K562 (cell line): ENCODE measurements around the gene CYP2D6. TPM values are rescaled to one million over a fixed set of nuclear protein-coding genes. Genes with fewer than 3 reads are reported as not detected.
A peak's percentile ranks its signal among the peaks of the same experiment; 100 is the strongest.

Source experiments
- C11orf30 ChIP-seq: fragments of 450-650 bp; IDR thresholded peaks from 2 replicates; pipeline ENCODE4 v1.6.1; 2016; ENCODE audit warnings: low read depth, mild to moderate bottlenecking
- DEAF1 ChIP-seq: fragments of 450-650 bp; formaldehyde crosslinking; IDR thresholded peaks from 2 replicates; pipeline ENCODE4 v1.4.0; 2020; ENCODE audit warnings: mild to moderate bottlenecking, moderate library complexity
- E2F6 ChIP-seq, 2 experiments: IDR thresholded peaks; 2 replicates each; pipeline ENCODE4 v1.6.1; 2011; ENCODE audit warnings: borderline replicate concordance in 1 of 2, control low read depth in 1 of 2, low read depth in 1 of 2, low read length in 1 of 2, mild to moderate bottlenecking in 1 of 2, mixed read lengths in 1 of 2, moderate library complexity in 1 of 2; ENCODE audit not compliant: insufficient read depth in 1 of 2, insufficient read length in 1 of 2, poor library complexity in 1 of 2, severe bottlenecking in 1 of 2; ENCODE audit errors: extremely low read depth in 1 of 2
- ETS1 ChIP-seq: conservative IDR thresholded peaks from 2 replicates; pipeline ENCODE4 v1.6.1; 2011; ENCODE audit warnings: low read depth, mild to moderate bottlenecking, low read length; ENCODE audit not compliant: control insufficient read depth
- FOXP4 ChIP-seq: sonication (generic); formaldehyde crosslinking; IDR thresholded peaks from 2 replicates; pipeline ENCODE4 v1.8.0; 2022; ENCODE audit warnings: mild to moderate bottlenecking, missing genetic modification reagents, borderline replicate concordance
- GABPB1 ChIP-seq: sonication (generic); formaldehyde crosslinking; IDR thresholded peaks from 2 replicates; pipeline ENCODE4 v1.8.0; 2022; ENCODE audit warnings: mild to moderate bottlenecking, missing genetic modification reagents
- GTF2F1 ChIP-seq: IDR thresholded peaks from 2 replicates; pipeline ENCODE4 v1.6.1; 2011; ENCODE audit warnings: low read depth, low read length, improper control_type of control experiment
- HDAC1 ChIP-seq, 2 experiments: fragments of 450-650 bp; IDR thresholded peaks; 2 replicates each; pipeline ENCODE4 v1.6.1; 2016 to 2017; ENCODE audit warnings: inconsistent platforms in 1 of 2, mild to moderate bottlenecking in 1 of 2, moderate library complexity in 1 of 2
- NCOA2 ChIP-seq, 2 experiments: fragments of 450-650 bp; IDR thresholded peaks; 2 replicates each; pipeline ENCODE4 v1.6.1; 2018; ENCODE audit warnings: mild to moderate bottlenecking in 2 of 2, moderate library complexity in 1 of 2; ENCODE audit not compliant: partially characterized antibody in 2 of 2
- NR0B1 ChIP-seq: fragments of 450-650 bp; IDR thresholded peaks from one replicate; pipeline ENCODE4 v1.6.1; 2018; ENCODE audit warnings: mild to moderate bottlenecking, moderate library complexity; ENCODE audit not compliant: partially characterized antibody
- NUFIP1 ChIP-seq: fragments of 450-650 bp; IDR thresholded peaks from 2 replicates; pipeline ENCODE4 v1.6.1; 2018; ENCODE audit not compliant: partially characterized antibody
- PHF20 ChIP-seq: fragments of 450-650 bp; IDR thresholded peaks from 2 replicates; pipeline ENCODE4 v1.6.1; 2018; ENCODE audit not compliant: partially characterized antibody
- RBM17 ChIP-seq: fragments of 200-400 bp; formaldehyde crosslinking; IDR thresholded peaks from 2 replicates; pipeline ENCODE4 v1.6.1; 2017; ENCODE audit warnings: low read depth, mild to moderate bottlenecking, low read length, borderline replicate concordance
- SMARCC2 ChIP-seq: fragments of 450-650 bp; IDR thresholded peaks from 2 replicates; pipeline ENCODE4 v1.6.1; 2017; ENCODE audit warnings: antibody characterized with exemption, moderate library complexity, mild to moderate bottlenecking, low read depth
- TAF1 ChIP-seq: IDR thresholded peaks from 2 replicates; pipeline ENCODE4 v1.6.1; 2011; ENCODE audit warnings: mild to moderate bottlenecking, low read length, moderate library complexity; ENCODE audit not compliant: insufficient read depth, control insufficient read depth, severe bottlenecking; ENCODE audit errors: extremely low read depth
- TAF9B ChIP-seq: fragments of 450-650 bp; IDR thresholded peaks from 2 replicates; pipeline ENCODE4 v1.6.1; 2018; ENCODE audit warnings: mild to moderate bottlenecking; ENCODE audit not compliant: partially characterized antibody
- TCF3 ChIP-seq: sonication (generic); formaldehyde crosslinking; IDR thresholded peaks from 2 replicates; pipeline ENCODE4 v1.4.0; 2020; ENCODE audit warnings: mild to moderate bottlenecking, missing genetic modification reagents
- ZNF140 ChIP-seq: fragments of 250-450 bp; sonication (Bioruptor Pico); IDR thresholded peaks from 2 replicates; pipeline ENCODE4 v1.8.0; 2021; ENCODE audit warnings: moderate library complexity, mild to moderate bottlenecking, inconsistent platforms
- polyA plus RNA-seq, 8 experiments: library from polyadenylated mRNA; depleted of rRNA in 4 of 8; stranded (reverse) in 5 of 8; unstranded in 3 of 8; fragments of >200 nt; fragmentation: Nextera tagmentation in 2 of 8; fragmentation: Illumina TruSeq in 1 of 8; extraction: Ambion mirVana in 2 of 8; extraction: Trizol in 1 of 8; gene quantifications; 2 replicates each; pipeline versions ENCODE4 v1.2.1 to v1.2.3, GENCODE V29; 2011 to 2014; ENCODE audit warnings: inconsistent platforms in 1 of 8, missing spikeins in 1 of 8
- total RNA-seq, 7 experiments: library from RNA; depleted of rRNA in 6 of 7; stranded (reverse); fragments of >200 nt in 6 of 7; fragmentation: Illumina TruSeq in 2 of 7; extraction: Trizol in 2 of 7; gene quantifications; 2 replicates each; pipeline versions ENCODE4 v1.2.1 to v1.2.3, GENCODE V29; 2011 to 2021; ENCODE audit warnings: low replicate concordance in 1 of 7

Gene CYP2D6
- total and polyA plus RNA-seq, 9 of the 15 experiments (the other 6 are each of a cell fraction or from before 2014, with no cell fraction given) = 0.04 to 0.20 (median 0.09) TPM; not detected in 5

- TF ChIP-seq E2F6 (IDR thresholded peaks at IDR 0.05; ENCODE audit: borderline replicate concordance in 1 of 2, extremely low read depth in 1 of 2, insufficient read depth in 1 of 2, insufficient read length in 1 of 2, low read depth in 1 of 2, low read length in 1 of 2, poor library complexity in 1 of 2, severe bottlenecking in 1 of 2) (peak; percentile 23 to 70), TCF3 (CRISPR knock-in tag) (peak; percentile 4; the same call in 1 of the 2 replicates), RBM17 (no peak), GTF2F1 (peak; percentile 70; the same call in 1 of the 2 replicates), NUFIP1 (no peak), DEAF1 (peak; percentile 57; the same call in 1 of the 2 replicates), NR0B1 (no peak), TAF9B (peak; percentile 86), TAF1 (peak; percentile 82), ETS1 (peak; percentile 18), ZNF140 (CRISPR knock-in tag) (no peak), SMARCC2 (no peak), FOXP4 (CRISPR knock-in tag) (0 out of 2 replicates have a peak, but pooled peaks have one; percentile 17), C11orf30 (peak; percentile 41; the same call in 1 of the 2 replicates), GABPB1 (peak; percentile 78; the same call in 1 of the 2 replicates), HDAC1 (IDR thresholded peaks at IDR 0.05) (no peak), PHF20 (peak; percentile 54), NCOA2 (IDR thresholded peaks at IDR 0.05; ENCODE audit: partially characterized antibody in 2 of 2) (no peak)
Measured at GRCh38 chr22:42090596-42091454, 39.8 kb downstream of the CYP2D6 start, which contains the start of gene NDUFA6 (continued).
